Testis (tissue), 2 donors: Measurements from ENCODE around the gene GCNA.

Experiments
- CTCF ChIP-seq, 3 experiments: fragments of 450-650 bp in 2 of 3; fragments of 200-600 bp in 1 of 3; sonication (generic) in 1 of 3; IDR thresholded peaks; one replicate each; pipeline ENCODE4 v1.5.1; 2016 to 2019; ENCODE audit warnings: antibody characterized with exemption in 3 of 3, mild to moderate bottlenecking in 2 of 3, moderate library complexity in 1 of 3
- POLR2A ChIP-seq: fragments of 450-650 bp; IDR thresholded peaks from one replicate; pipeline ENCODE4 v1.6.1; 2017; ENCODE audit warnings: antibody characterized with exemption, mild to moderate bottlenecking, moderate library complexity

- TF ChIP-seq CTCF (IDR thresholded peaks at IDR 0.05) (no peak), POLR2A (no peak)
Measured at GRCh38 chrX:71606536-71607216, 28.4 kb downstream of the GCNA start.
